Measurements from ENCODE around the gene STK11.
A peak's percentile ranks its signal among the peaks of the same experiment; 100 is the strongest.

The STK11 gene

DNA sequence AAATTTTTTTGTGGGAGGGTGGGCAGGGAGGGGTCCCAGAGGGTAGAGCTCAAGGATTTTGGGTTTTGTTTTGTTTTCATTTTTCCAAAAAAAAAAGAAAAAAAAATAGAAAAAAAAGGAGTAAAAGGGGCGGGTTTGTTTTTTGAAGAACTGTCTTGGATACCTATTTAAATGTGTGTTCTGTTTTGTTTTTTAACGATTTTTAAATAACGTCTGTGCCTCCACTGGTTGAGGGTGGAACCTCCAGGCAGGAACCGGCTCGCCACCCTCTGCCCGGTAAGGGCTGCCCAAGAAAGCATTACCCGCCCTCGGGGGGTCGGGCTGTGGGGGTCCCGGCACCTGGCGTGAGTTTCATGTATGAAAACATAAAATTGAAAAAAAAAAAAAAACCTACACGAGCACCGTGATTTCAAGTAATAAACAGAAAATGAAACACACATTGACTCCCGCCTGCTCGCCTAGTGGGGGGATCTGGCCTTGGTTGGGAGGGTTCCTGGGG, 53.2 kb downstream of the STK11 start:
- no peaks in the 10 kb centered on the region for H3K9me2 ChIP-seq (replicated peaks; ENCODE audit: low read depth, low read length)
- peak overlapping the region; percentile 61 for H3K4me3 ChIP-seq (ENCODE audit: low read length, poor library complexity, severe bottlenecking)
- H3F3A ChIP-seq (ENCODE audit: low read depth) = 0 out of 2 replicates have a peak, but pooled peaks cover 8% of the 10 kb centered on the region
- H2AFZ ChIP-seq (ENCODE audit: low read length) = no peak overlapping the region
- H3K36me3 ChIP-seq (ENCODE audit: insufficient read depth, low read length) = peaks cover 42% of the 10 kb centered on the region; the same call in 1 of the 2 replicates
- H3K9me3 ChIP-seq (ENCODE audit: insufficient read depth, low read depth, low read length) = no peaks in the 10 kb centered on the region
- peak overlapping the region; percentile 60 for H3K9ac ChIP-seq (ENCODE audit: low read depth, low read length, poor library complexity, severe bottlenecking)
- H3K27me3 ChIP-seq (ENCODE audit: insufficient read depth, low read length, poor library complexity, severe bottlenecking) = no peaks in the 10 kb centered on the region
- H3K4me1 ChIP-seq (ENCODE audit: insufficient read depth, low read length, poor library complexity, severe bottlenecking) = peaks cover 37% of the 10 kb centered on the region
- peaks cover 54% of the 10 kb centered on the region for H3K79me2 ChIP-seq (ENCODE audit: insufficient read depth, low read length)
- peak overlapping the region; percentile 92 for H3K4me2 ChIP-seq (ENCODE audit: low read depth, low read length, poor library complexity, severe bottlenecking)
- peaks cover 63% of the 10 kb centered on the region for H4K20me1 ChIP-seq (ENCODE audit: insufficient read depth, low read length, poor library complexity, severe bottlenecking)
- TF ChIP-seq, protein P1, sequence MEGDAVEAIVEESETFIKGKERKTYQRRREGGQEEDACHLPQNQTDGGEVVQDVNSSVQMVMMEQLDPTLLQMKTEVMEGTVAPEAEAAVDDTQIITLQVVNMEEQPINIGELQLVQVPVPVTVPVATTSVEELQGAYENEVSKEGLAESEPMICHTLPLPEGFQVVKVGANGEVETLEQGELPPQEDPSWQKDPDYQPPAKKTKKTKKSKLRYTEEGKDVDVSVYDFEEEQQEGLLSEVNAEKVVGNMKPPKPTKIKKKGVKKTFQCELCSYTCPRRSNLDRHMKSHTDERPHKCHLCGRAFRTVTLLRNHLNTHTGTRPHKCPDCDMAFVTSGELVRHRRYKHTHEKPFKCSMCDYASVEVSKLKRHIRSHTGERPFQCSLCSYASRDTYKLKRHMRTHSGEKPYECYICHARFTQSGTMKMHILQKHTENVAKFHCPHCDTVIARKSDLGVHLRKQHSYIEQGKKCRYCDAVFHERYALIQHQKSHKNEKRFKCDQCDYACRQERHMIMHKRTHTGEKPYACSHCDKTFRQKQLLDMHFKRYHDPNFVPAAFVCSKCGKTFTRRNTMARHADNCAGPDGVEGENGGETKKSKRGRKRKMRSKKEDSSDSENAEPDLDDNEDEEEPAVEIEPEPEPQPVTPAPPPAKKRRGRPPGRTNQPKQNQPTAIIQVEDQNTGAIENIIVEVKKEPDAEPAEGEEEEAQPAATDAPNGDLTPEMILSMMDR (conservative IDR thresholded peaks at IDR 0.05; ENCODE audit: low read length) = no peak
- TF ChIP-seq EZH2phosphoT487 (IDR thresholded peaks at IDR 0.05; ENCODE audit: borderline replicate concordance) = no peak

DNA sequence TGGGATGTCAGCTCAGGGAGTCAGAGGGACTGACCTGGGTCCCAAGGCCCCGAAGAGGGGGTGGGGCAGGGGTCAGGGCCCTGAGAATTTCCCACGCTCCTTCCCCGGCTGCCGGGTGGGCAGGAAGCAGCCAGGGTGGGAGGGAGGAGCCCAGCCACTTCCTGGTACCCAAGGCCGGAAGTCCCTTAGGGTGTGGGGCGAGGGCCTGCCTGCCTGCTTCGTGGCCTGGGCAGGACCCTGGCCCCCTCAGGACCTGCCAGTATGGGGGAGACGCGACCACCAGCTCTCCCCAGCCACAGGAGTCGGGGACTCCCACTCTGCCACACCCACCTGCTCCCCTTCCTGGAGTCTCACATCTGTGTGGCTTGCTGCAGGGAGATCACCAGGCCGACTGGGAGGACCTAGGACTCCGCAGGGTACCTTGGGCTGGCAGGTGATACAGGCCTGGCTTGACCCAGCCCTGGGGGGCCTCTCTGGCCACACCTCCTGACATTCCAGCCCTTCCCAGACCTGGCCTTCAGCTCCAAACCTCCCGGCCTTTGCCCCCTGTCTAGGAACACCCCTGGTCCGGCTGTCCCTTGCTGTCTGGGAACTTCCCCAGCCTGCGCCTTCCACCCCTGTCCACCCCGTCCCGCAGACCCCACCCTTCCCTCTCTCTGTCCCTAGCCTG, 53.8 kb downstream of the STK11 start:
- Histone ChIP-seq H3K9me2 (replicated peaks; ENCODE audit: low read depth, low read length) (no peaks in the 10 kb centered on the region), H3K4me3 (ENCODE audit: low read length, poor library complexity, severe bottlenecking) (peak overlapping the region; percentile 61), H2AFZ (ENCODE audit: low read length) (no peak overlapping the region), H3K4me1 (ENCODE audit: insufficient read depth, low read length, poor library complexity, severe bottlenecking) (peaks cover 32% of the 10 kb centered on the region), H3K9ac (ENCODE audit: low read depth, low read length, poor library complexity, severe bottlenecking) (peak overlapping the region; percentile 60), H3K79me2 (ENCODE audit: insufficient read depth, low read length) (peaks cover 48% of the 10 kb centered on the region; the same call in 1 of the 2 replicates), H4K20me1 (ENCODE audit: insufficient read depth, low read length, poor library complexity, severe bottlenecking) (peaks cover 57% of the 10 kb centered on the region), H3K27me3 (ENCODE audit: insufficient read depth, low read length, poor library complexity, severe bottlenecking) (no peaks in the 10 kb centered on the region), H3K36me3 (ENCODE audit: insufficient read depth, low read length) (peaks cover 39% of the 10 kb centered on the region; the same call in 1 of the 2 replicates), H3K9me3 (ENCODE audit: insufficient read depth, low read depth, low read length) (no peaks in the 10 kb centered on the region), H3K4me2 (ENCODE audit: low read depth, low read length, poor library complexity, severe bottlenecking) (peak overlapping the region; percentile 92), H3F3A (ENCODE audit: low read depth) (0 out of 2 replicates have a peak, but pooled peaks cover 8% of the 10 kb centered on the region)
- TF ChIP-seq, protein P1 (conservative IDR thresholded peaks at IDR 0.05; ENCODE audit: low read length) = no peak
- no peak for TF ChIP-seq EZH2phosphoT487 (IDR thresholded peaks at IDR 0.05; ENCODE audit: borderline replicate concordance)

DNA sequence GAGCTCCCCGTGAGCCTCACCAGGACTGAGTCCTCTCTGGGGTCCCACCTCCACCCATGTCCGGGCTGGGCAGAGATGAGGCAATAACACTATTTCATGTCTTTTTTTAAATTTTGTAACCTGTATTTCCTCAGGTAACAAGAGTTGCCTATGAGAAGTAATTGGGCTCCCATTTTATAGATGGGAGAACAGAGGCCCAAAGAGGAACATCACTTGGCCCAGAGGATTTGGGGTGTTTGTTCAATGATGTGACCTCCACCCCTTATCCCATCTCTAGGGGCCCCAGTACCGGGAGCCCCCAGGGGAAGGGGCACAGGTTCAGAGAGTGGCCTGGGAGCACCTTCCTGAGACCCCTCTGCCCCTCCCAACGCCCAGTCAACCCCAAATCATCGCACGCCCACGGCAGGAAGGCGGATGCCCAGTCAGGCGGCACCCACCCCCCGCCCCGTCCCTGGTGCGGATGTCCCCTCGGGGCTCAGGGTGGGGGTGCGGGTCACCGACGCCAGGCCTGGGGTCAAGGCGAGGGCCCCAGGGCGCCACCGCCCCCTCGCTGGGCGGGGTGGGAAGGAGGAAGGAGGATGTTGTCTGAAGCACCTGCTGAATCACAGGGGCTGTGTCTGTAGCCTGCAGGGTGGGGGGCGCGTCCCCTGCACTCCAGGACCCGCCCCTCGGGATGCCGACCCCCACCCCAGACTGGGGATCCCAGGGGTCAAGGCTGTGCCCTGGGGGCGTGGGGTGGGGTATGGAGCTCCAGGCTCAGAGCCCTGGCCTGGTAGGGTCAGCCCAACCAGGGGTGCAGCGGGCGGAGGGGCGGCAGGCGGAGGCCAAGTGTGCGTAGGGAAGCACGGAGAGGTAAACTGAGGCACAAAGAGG, 54.5 kb downstream of the STK11 start:
- H3F3A ChIP-seq (ENCODE audit: low read depth) = 0 out of 2 replicates have a peak, but pooled peaks cover 8% of the 10 kb centered on the region
- TF ChIP-seq EZH2phosphoT487 (IDR thresholded peaks at IDR 0.05; ENCODE audit: borderline replicate concordance) = no peak
- TF ChIP-seq, protein P1 (conservative IDR thresholded peaks at IDR 0.05; ENCODE audit: low read length) = no peak

More for the DNA sequence above, 54.5 kb downstream of the STK11 start:
- no peaks in the 10 kb centered on the region for H3K9me3 ChIP-seq (ENCODE audit: insufficient read depth, low read depth, low read length)
- peaks cover 40% of the 10 kb centered on the region; the same call in 1 of the 2 replicates for H3K79me2 ChIP-seq (ENCODE audit: insufficient read depth, low read length)
- peak overlapping the region; percentile 92 for H3K4me2 ChIP-seq (ENCODE audit: low read depth, low read length, poor library complexity, severe bottlenecking)
- H3K9ac ChIP-seq (ENCODE audit: low read depth, low read length, poor library complexity, severe bottlenecking) = peak overlapping the region; percentile 60
- peak overlapping the region; percentile 99 for H3K4me3 ChIP-seq (ENCODE audit: low read length, poor library complexity, severe bottlenecking)
- no peaks in the 10 kb centered on the region for H3K9me2 ChIP-seq (replicated peaks; ENCODE audit: low read depth, low read length)
- peaks cover 31% of the 10 kb centered on the region; the same call in 1 of the 2 replicates for H3K36me3 ChIP-seq (ENCODE audit: insufficient read depth, low read length)
- peaks cover 50% of the 10 kb centered on the region for H4K20me1 ChIP-seq (ENCODE audit: insufficient read depth, low read length, poor library complexity, severe bottlenecking)
- H2AFZ ChIP-seq (ENCODE audit: low read length) = no peak overlapping the region
- H3K4me1 ChIP-seq (ENCODE audit: insufficient read depth, low read length, poor library complexity, severe bottlenecking) = peaks cover 30% of the 10 kb centered on the region
- no peaks in the 10 kb centered on the region for H3K27me3 ChIP-seq (ENCODE audit: insufficient read depth, low read length, poor library complexity, severe bottlenecking)

All from Loucy (cell line).